Hematopoietic multipotent progenitor cell treated with erythropoietin and hydrocortisone succinate and interleukin-3 and kit ligand, for 8 days (in vitro differentiated cells): Measurements from ENCODE around the gene MS4A14.
A peak's percentile ranks its signal among the peaks of the same experiment; 100 is the strongest.
"Not testable (repeated sequence)": the region's sequence is repeated elsewhere in the genome, so short reads cannot be mapped to it uniquely, and the experiment has no call there.

Experiments
- DNase-seq: peaks from one replicate; pipeline ENCODE4 v3.0.0-alpha.2; 2015

MS4A14 gene, protein sequence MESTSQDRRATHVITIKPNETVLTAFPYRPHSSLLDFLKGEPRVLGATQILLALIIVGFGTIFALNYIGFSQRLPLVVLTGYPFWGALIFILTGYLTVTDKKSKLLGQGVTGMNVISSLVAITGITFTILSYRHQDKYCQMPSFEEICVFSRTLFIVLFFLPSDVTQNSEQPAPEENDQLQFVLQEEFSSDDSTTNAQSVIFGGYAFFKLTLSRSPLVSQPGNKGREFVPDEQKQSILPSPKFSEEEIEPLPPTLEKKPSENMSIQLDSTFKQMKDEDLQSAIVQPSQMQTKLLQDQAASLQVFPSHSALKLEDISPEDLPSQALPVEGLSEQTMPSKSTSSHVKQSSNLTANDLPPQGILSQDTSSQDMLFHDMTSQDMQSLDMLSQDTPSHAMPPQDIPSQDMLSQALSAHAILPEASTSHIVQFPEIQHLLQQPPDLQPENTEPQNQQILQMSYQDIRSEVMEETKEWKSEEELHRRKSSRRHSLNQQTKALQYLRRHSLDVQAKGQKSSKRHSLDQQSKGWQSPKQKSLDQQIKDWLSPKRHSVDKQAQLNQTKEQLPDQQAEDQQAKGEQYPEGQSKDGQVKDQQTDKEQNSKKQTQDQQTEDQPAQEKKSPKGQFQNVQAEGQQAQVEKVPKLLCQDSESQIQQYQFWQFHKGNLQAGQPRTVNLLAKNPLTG

DNA sequence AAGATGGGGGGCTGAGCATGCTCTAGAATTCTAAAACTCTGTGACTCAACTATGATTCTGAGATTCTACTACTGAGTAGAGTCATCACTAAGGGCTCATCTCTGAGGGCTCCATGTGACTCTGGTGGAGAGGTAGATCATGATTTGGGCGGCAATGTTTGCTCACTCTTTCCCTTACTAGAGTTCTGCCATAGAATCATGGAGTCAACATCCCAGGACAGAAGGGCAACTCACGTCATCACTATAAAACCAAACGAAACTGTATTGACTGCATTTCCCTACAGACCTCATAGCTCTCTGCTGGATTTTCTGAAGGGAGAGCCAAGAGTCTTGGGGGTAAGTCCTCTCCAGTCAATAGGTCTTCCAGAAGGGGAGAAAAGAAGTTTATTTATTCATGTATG, at the start of gene MS4A14:
Gene MS4A14, plus strand, starts transcription at position 78 of the 400 bp plus-strand sequence. Its CDS starts 120 bp downstream, at position 198.
- DNase-seq = no peak

DNA sequence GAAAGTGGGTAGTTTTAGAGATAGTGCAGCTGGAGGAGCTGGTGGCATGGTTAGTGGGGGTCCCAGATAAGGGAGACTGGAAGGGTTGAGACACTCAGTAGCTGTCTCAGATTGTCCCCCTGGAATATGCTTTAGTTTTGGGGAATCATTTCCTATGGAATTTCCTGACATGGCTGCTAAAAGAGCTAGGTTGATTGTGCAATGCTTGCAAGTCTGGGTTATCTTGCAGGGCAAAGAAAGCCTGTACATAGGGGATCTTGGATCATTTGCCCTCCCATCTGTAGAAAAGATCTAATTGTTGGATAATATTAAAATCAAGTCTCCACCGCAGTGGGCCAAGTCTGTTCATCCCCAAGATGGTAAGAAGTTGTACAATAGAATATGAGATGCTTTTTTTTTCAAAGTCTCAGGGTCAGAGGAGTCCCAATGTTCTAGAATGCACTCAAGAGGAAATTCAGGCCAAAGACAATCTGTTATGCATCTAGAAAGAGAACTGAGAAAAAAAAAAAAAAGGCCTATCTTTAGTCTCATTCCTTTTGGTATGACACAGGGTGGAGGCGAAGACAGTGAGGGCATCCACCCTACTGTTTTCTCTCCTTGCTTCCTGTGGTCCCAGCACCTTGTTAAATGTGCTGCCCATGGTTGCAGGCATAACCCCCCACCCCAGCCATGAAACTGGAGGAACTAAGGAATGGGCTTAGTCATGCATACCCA, 49.0 kb upstream of the MS4A14 start:
- no peak for DNase-seq

DNA sequence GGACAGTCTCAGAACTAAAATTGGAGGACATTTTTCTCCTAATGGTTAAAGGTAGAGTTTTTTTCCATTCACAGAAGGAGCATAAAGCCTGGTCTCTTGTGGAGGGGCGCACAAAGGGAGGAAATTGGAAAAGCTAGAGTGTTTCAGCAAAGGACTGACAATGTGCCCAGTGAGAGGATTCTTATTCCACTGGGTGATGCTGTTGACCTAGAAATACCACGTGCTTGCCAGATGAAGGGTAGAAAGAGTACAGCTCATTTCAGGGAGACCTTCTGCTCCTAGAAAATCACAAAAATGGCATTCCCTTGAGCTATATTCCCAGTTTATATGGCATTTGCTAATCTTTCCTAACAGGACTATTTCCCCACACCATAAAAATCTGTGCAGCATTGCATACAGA, 48.1 kb upstream of the MS4A14 start:
- no peak for DNase-seq

DNA sequence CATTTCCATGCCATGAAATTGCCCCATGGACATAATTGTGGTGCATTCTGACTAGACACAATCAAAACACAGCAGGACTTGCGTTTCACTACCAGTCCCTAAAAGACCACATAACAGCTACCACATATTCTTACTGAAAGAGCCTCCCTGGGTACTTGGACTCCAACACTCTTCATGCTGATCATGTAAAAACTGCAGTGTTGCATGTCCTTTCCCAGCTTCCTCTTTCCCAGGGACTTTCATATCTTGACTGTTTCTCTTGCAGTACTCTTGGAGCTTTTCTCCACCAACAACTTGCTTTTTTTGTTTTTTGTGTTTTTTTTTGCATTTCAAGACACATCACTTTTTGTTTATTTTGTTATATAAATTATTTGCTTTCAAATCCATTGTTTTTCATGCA, 46.3 kb upstream of the MS4A14 start:
- DNase-seq = no peak

DNA sequence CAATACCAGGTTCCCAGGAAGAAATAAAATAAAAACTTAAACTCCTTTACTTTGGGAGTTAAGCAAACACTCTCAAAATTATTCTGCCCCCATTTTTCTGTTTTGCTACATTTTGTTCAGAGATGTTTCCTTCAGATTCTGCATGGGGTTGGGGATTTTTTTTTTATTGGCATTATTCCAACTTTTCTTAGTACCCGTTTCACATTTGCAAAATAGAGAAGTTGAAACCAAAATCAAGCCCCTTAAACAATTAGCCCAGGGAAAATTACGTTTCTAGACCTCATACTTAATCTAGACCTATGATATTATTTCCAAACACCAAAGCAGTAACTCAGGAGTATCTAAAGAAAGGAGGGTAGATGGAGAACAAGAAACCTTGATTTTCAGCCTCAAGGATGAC, 38.5 kb upstream of the MS4A14 start:
- no peak for DNase-seq

DNA sequence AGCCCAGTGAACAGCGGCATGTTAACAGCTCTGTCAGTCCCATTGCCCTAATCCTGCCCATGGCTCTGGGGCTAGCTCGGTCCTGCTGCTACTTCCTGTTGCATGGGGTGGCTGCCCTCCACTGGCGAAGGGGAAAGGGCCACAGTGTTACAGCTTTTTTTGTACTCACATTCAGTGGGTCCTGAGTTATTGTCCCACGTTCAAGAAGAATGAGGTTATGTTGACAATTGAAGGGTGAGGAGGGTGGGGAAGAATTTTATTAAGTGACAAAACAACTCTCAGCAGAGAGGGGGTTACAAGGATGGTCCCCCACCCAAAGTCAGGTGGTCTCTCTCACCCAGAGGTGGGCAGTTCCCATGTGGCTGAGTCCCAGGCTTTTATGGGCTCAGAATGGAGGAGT, 35.6 kb upstream of the MS4A14 start:
- no peak for DNase-seq

DNA sequence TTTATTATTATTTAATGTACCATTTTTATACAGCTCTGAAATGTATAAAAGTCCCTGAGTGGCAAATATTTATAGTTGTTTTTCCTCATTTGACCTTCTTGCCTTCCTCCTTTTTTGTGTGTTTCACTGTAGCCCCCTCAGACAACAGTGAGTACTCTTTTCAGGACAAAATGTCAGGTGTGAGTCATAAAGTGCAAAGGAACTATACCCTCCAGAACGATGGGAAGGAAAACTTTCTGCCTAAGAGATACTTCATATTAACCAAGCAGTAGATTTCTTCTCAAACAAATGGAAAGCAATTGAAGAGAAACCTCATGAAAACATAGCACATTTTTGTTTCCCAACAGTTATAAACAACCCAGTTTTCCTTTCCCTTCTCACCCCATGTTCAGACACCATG, 34.0 kb upstream of the MS4A14 start:
- no peak for DNase-seq

DNA sequence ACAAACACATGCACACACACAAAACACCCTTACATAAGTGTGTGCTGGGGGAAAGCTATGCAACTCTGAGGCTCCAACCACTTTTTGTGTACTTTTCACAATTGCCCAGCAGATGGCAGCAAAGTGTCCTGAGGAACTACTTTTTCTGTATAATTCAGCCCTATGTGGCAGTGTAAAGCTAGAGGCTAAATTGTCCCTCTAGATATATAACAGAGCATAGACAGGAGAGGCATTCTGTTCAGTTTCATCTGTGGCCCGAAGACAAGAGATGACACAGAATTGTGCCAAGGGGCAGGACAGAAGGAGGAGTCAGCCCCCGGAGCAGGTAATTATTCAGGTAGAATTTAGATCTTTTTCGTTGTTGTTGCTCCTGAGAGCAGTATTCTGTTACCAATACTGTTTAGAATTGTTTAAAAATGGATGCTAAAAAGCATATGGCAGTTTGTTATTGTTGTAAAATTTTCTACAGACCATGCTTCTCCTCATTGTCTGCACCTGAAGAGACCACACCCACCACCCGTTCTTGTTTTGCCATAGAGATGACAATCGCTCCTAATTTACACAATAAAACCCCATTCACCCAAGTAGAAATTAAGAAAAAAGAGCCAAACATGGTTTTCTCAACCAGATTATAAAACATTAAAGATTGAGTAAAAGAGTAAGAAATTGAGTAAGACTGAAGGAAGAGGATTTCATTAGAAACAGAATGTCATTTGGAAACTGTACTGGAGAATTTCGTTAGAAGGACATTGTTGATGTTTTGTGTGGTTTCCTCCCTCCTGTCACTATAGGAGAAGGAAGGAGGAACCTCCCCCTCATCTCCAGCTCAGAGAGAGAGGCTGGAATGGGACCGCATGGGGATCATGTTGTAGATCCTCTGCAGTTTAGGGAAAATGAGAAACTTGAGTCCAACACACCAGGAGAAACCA, 32.5 kb upstream of the MS4A14 start:
- DNase-seq = peak; percentile 73

DNA sequence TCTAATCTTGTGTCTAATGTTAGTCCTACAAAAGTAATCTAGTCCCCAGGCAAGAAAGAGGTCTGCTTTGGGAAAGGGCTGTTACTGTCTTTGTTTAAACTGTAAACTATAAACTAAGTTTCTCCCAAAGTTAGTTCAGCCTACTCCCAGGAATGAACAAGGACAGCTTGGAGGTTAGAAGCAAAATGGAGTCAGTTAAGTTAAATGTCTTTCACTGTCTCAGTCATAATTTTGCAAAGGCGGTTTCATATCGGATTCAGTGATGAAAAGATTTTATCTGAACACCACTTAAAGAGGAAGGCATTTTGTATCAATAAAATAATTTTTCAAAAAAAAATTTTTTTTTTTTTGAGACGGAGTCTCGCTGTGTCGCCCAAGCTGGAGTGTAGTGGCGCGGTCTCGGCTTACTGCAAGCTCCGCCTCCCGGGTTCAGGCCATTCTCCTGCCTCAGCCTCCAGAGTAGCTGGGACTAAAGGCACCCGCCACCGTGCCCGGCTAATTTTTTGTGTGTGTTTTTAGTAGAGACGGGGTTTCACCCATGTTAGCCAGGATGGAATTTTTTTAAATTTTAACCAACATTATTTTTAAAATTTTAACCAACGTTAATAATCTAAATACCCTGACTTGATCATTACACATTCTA, 29.9 kb upstream of the MS4A14 start:
- DNase-seq = not testable (repeated sequence)

DNA sequence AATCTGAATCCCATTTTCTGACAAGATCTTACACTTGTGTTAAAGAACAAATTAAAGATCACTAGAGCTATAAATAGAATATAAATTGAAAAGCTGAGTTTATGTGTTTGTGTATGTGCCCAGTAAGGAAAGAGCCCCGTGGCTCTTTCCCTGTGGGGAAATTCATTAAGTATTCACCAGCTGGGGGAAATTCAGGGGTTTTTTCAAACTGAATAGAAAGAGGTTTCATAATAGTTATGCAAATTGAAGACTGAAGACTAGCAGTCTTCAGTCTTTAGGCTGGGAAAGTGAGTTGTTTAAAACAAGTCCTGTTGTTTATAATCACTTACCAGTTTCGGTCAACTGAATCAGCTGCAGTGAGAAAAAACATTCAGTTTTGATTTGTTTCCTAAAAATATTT, 29.2 kb upstream of the MS4A14 start:
- no peak for DNase-seq

DNA sequence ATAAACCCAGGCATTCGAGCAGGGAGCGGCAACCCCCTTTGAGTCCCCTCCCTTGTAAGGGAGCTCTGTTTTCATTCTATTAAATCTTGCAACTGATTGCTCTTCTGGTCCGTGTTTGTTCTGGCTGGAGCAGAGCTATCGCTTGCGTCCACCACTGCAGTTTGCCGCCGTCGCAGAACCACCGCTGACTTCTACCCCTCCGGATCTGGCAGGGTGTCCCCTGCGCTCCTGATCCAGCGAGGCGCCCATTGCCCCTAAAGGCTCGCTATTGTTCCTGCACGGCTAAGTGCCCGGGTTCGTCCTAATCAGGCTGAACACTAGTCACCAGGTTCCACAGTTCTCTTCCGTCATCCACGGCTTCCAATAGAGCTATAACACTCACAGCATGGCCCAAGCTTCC, 28.4 kb upstream of the MS4A14 start:
- DNase-seq = no peak

DNA sequence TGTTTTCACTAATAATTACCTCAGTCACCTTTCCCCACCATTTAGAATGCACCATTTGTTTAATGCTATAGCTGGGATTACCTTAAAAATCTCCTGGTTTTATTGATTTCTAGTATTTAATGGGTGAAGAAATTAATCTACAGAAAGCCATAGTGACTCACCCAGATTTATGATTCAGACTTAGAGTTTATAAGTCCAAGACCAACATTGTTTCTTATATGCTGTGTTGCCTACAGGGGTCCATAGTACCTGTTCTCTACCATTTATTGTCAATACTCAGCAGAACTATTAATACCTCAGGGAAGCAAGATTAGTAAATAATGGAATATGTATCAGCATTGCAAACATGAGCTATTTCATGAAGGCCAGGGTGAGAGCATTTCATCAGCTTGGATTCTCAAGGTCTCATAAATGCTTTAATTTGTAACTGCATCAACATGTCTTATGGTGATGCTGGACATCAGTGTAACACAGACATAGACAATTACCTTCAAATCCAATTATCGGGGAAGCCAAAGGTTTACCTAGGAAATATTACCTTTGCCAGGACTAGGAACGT, 25.9 kb upstream of the MS4A14 start:
- no peak for DNase-seq

DNA sequence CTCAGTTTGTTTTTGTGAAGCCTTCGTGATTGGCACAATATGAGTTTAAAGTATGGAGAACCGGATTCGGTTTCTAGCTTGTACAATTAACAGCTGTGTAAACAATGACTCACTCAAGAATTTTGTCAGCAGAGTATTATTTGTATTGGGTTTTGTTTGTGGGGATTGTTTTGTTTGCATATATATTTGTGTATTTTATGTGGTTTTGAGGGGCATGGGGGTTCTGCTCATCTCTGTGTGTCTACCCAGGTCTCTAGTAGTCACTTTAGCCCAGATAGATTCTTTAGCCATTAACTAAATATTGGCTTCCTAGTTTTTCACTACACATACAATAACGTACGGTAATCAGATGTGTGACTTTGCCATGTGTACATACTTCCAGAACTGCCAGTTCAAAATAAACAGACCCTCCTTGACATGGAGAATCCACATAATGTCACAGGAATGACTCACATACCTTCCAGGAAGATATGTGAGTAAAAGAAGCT, 25.4 kb upstream of the MS4A14 start:
- no peak for DNase-seq

DNA sequence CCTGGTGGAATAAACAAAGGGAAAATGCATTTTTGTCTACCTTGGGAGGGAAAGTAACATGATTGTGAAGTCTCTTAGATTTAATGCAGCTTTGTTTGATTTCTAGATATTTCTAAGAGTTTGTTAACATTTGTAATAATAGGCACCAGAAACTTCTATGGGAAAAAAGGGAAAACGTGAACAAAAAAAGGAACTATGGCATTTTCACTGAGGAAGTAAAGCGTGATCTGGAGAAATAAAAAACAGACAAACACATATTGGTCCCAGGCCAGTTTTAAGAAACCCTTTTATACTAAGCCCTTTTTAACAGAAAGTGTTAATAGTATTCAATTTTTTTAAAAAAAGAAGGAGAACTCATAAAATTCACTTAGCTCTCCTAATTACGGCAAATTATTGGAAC, 24.9 kb upstream of the MS4A14 start:
- DNase-seq = no peak

DNA sequence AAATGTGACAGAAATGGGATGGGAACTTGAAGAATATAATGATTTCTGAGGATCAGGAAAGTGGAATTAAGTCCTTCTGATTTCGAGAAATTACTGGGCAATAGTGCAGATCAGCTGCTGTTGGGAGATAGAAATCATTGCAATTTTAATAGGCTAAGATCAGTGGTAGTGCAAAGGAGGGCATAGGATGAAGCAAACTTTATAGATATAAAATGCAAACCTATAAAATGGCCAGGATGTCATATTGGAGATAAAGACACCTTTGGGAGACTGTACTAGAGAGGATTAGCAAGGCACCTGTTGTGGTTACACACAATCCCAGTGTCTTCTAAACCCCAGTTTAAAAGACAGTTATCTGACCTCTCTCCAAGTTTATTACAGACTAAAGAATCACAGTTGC, 24.4 kb upstream of the MS4A14 start:
- no peak for DNase-seq

DNA sequence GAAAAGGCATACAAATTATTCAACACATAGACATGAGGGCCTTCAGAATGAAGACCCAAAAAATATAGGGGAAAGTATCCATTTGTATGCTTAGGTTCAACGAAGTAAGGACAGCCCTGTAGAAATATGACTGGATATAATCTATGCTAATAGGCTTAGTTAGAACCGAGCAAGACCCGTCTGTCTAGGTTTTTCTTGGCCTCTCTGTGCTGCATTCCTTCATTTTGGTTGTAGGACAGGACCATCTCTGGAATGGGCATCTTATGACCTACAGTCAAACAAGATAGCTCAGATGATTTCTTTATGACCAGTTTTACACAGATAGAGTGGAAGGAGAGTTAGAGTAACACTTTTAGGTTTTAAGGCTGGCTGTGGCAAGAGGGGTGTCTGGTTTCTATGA, 23.5 kb upstream of the MS4A14 start:
- DNase-seq = no peak

DNA sequence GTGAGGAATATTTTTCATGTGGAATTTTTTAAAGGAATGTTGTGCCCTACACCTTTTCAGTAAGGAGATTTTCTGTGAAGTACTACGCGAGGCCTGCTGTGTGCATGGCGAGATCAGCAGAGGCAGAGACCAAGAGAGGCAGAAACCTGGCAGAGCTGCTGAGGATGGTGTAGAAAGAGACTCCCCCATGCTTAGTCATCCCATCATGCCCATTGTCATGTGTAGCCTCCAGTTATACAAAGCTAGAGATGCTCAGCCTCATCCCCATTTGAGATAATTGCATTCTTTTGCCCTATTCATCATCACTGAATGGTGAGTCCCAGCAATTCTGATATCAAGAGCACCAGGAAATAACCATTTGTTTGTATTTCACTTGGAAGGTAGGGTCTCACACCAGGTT, 20.9 kb upstream of the MS4A14 start:
- DNase-seq = no peak

DNA sequence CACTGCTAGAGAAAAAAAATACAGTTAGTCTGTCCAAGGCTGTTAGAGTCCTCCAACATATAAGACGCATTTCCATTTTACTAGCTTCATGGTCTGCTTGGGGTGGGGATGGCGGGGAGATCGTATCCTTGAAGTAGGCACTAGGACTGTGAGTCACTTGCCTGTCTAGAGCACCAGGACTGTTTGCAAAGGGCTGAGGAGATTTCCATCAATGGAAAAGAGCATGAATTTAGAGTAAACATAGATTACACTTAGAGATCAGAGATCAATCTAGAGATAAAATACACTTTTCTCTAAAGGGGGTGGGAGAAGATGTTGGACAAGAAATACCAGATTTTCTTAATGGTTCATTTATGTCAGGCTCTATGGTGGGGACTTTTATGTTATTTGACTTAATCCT, 19.7 kb upstream of the MS4A14 start:
- no peak for DNase-seq

DNA sequence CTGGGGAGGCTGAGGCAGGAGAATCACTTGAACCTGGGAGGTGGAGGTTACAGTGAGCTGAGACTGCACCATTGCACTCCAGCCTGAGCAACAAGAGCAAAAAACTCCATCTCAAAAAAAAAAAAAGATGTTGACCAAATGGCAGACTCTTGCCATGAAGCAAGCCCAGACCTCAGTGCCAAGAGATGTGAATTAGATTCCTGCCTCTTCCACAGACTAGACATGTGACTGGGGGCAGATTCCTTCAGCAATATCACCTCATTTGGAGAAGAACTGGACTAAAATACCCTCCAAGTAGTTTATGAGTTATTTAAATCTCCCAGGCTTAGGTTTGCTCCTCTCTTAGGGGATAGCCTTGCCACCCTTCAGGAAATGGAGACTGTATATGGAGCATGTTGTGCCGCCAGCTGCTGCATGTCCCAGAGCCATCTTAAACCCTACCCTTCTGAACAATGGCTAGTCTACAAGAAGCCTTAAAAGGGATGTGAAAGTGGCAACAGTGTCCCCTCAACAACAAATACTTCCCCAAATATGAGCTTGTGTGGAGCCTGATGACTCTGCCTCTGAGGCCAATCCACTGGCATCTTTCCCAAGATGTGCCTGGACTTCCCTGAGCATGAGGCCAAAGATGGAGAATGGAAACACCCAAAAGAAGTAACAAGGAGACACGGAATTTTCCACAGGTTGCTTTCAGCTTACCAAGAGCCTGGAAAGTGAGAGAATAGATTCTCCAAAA, 18.7 kb upstream of the MS4A14 start:
- no peak for DNase-seq

DNA sequence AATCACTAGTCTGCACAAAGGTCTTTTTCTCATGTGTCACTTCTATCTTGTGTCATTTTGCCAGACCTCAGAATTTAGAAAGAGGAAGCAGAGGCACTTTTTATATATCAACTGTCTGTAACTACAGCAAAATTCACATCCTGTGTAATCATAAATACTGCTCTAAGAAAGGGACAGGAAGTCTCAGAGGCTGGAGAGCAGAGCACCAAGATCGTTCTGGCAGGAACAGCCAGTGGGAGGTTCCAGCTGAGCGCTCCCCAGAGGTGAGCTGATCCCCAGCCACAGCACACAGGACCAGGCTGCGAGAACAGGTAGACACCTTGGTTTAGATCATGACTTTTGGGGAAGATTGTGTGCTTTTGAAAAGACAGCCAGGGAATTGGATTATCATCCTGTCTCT, 17.9 kb upstream of the MS4A14 start, which contains the start of gene MS4A7:
Gene MS4A7, plus strand, starts transcription at position 179 of the 400 bp plus-strand sequence. CDS start 4,610 bp downstream, outside the sequence.
- peak; percentile 17 for DNase-seq
